Activated T-cell treated with anti-CD3 and anti-CD28 coated beads for 1 hour (primary cell): ENCODE measurements around the gene CAMKK1.
"Not testable (repeated sequence)": the region's sequence is repeated elsewhere in the genome, so short reads cannot be mapped to it uniquely, and the experiment has no call there.

Experiments
- DNase-seq: peaks from one replicate; pipeline ENCODE4 v3.0.0-alpha.2; 2020; ENCODE audit warnings: low read depth

The CAMKK1 gene

GRCh38 chr17:3845621-3846436 is 47.0 kb downstream of the CAMKK1 start, which contains the start of gene NCBP3:
Gene NCBP3, minus strand, starts transcription at chr17:3846246. Its CDS starts 23 bp downstream, at chr17:3846223.
- DNase-seq: peak; percentile 90

DNA sequence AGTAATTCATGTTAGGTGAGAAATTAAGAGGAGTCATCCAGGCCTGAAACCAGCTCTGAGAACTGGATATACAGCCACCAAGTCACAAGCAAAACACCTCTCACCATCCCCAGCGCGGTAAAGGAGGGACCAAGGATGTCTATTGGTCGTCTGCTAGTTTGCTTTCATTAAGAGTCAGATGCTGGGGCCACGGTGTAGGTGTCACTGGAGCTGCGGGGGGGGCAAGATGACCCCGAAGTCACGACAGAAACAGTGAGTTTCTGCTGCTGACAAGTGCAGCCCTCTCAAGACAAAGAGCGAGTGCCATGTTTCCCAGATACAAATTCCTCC is 47.6 kb downstream of the CAMKK1 start:
- DNase-seq: no peak

DNA sequence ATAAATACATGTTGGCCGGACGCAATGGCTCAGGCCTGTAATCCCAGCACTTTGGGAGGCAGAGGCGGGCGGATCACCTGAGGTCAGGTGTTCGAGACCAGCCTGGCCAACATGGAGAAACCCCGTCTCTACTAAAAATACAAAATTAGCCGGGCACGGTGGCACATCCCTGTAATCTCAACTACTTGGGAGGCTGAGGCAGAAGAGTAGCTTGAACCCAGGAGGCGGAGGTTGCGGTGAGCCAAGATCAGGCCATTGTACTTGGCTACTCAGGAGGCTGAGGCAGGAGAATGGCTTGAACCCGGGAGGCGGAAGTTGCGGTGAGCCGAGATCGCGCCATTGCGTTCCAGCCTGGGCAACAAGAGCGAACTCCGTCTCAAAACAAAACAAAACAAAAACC is 48.3 kb downstream of the CAMKK1 start:
- not testable (repeated sequence) for DNase-seq

GRCh38 chr17:3843935-3844516 is 48.8 kb downstream of the CAMKK1 start:
- DNase-seq: peak; percentile 38

DNA sequence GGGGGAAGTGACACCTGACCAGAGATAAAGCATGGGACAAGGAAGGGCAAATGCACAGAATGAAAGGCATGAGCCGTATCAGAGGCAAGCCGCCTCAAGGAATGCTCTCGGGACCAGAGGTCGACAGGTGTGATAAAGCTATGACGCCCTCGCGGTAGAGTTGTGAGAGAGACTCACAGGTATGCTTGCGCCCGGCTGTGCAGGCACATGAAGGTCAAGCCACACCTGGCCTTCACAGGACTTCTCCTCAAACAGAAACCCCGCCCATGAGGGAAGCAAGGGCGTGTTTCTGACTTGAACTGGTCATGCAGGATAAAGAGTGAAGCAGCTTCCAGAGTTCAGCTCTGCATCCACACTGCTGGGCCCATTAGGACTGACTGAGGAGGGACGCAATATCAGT is 54.6 kb downstream of the CAMKK1 start:
- no peak for DNase-seq

GRCh38 chr17:3836551-3836950 is 56.3 kb downstream of the CAMKK1 start:
- no peak for DNase-seq

GRCh38 chr17:3835410-3836229 is 57.2 kb downstream of the CAMKK1 start:
- no peak for DNase-seq

GRCh38 chr17:3834811-3835210 is 58.0 kb downstream of the CAMKK1 start:
- no peak for DNase-seq

- DNase-seq: no peak
Measured at GRCh38 chr17:3828852-3829232, 64.0 kb downstream of the CAMKK1 start.

DNA sequence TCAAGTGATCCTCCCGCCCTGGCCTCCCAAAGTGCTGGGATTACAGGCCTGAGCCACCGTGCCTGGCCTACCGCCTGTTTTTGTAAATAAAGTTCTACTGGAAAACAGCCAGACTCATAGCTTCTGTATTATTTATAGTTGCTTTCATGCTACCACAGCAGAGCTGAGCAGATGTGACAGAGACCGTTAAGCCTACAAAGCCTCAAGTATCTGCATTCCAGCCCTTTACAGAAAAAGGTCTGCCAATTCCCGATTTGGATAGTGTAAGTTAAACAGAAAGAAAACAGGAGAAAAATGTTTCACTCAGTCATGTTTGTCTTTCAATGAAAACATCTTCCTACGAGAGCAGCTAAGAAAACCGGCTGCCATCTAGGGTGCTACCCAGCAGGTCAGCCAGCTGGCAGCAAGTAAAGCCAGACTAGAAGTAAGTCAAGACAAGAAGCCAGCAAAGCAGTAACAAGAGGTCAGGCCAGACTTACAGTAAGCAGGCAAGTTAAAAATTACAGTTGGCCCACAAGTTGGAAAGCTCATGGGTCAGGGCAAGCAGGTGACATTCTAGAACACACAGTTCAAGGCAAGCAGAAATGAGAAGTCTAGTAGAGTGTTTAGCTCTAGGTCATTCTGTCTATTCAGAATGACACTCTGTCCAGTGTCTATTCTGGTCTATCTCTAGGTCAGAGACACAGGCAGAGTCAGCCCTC is 64.6 kb downstream of the CAMKK1 start:
- DNase-seq: no peak

GRCh38 chr17:3827124-3827773 is 65.6 kb downstream of the CAMKK1 start:
- DNase-seq: peak; percentile 68

GRCh38 chr17:3826191-3826590 is 66.7 kb downstream of the CAMKK1 start:
- no peak for DNase-seq

DNA sequence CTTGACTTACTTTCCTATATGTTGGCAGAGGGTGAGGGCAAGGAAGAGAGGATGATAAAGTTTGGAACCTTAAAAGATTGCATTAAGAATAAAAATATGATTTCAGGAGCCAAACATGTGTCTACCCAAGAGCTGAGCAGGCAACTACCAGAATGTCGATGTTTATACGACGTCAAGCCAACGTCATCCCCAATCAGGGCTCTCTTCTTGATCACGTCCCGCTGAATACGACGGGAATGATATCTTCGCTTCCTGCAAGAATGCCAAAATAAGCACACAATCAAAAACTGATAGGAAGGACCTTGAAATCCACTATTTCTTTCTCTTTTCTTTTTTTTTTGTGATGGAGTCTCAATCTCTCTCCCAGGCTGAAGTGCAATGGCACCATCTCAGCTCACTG is 71.8 kb downstream of the CAMKK1 start:
- DNase-seq: no peak

- no peak for DNase-seq
Measured at GRCh38 chr17:3818786-3819185, 74.1 kb downstream of the CAMKK1 start.

DNA sequence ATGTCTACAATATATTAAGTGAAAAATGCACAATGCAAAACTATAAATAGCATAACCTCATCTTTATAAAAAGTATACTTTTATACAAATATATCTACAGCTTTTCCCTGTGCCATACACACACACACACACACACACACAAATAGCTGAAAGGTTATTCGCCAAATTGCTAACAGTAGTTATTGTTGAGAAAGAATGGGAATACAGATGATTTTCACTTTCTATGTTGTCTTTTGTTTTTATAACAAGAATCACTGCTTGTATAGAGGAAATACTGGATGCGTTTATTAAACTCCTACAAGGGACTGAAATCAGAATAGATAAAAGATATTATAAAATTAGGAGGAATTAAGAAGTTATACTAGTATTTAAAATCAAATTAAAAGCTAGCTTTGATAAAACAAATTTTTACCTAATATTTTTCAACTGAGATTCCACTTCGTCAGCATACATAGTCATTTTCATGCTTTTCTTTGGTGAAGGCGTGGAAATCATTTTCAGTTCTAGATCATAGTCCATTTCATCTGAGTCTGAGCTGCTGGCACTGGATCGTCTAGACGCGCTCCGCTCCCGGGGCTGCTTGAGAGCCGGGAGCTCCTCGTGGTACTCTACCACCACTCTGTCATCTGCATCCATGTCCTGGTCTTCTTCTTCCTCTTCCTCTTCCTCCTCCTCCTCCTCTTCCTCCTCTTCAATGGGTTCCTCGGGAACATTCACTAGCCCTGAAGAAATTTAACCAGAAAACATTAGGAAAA is 74.8 kb downstream of the CAMKK1 start:
- no peak for DNase-seq

DNA sequence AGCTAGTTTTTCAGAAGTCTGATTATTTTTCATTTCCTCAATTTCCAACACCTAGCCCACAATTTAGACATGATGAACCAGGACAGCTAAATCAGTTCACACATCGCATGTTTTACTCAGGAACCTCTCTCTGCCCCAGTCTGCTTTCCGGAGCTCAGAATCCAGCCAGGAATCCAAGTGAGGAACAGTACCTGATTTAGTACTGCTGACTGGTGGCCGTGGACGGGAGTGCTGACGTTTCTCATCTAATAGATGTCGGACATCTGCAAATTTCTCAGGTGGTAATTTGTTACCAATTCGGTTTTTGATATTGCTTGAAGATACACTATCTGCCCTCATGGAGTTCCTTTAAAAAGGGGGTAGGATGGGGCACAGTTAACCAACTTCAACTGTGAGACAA is 76.9 kb downstream of the CAMKK1 start:
- no peak for DNase-seq

DNA sequence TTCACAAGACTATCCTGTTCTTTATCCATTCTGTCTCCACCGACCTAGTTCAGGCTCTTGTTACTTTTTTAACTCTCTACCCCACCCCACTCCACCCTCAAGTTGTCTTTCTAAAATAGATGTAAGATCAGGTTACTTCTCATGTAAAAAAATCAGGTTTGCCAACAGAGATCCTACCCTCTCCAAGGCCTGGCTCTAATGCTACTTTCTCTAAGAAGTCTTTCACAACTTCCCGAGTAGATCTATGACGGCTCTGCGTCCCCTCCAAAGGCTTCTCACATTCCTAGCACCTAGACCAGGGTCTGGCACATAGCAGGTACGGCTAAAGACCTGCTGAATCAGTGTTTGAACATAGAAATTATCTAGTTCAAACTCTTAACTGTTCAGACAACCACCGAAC is 77.7 kb downstream of the CAMKK1 start:
- DNase-seq: no peak

- DNase-seq: no peak
Measured at GRCh38 chr17:3814361-3814760, 78.5 kb downstream of the CAMKK1 start.

GRCh38 chr17:3813171-3813570 is 79.7 kb downstream of the CAMKK1 start:
- no peak for DNase-seq

GRCh38 chr17:3812771-3813170 is 80.1 kb downstream of the CAMKK1 start:
- DNase-seq: no peak

GRCh38 chr17:3812284-3812683 is 80.6 kb downstream of the CAMKK1 start:
- no peak for DNase-seq
